Stimulated activated CD4-positive, alpha-beta T cell treated with anti-CD3 and anti-CD28 coated beads, Interleukin-15, amount 100 ng/mL, for 24 hours (primary cell): ENCODE results near the gene RCBTB1.

Source experiments
- DNase-seq: peaks from one replicate; pipeline ENCODE4 v3.0.0-alpha.2; 2020

RCBTB1 gene

DNA sequence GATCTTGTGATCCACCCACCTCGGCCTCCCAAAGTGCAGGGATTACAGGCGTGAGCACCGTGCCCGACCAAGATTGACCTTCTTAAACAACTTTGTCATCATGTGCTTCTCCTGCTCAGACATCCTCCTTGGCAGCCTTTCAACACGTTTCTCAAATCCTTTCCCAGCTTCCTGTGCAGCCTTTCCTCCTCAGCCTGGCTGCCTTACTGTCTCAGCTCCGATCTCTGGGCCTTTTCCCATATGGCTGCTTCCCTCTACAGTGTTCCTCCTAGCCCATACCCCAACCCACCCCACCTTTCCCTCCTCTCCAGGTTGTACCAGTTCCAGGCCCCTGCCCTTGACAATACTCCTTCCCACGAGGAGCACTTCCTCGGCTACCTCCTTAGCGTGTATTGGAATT, 82.4 kb downstream of the RCBTB1 start:
- DNase-seq: no peak

DNA sequence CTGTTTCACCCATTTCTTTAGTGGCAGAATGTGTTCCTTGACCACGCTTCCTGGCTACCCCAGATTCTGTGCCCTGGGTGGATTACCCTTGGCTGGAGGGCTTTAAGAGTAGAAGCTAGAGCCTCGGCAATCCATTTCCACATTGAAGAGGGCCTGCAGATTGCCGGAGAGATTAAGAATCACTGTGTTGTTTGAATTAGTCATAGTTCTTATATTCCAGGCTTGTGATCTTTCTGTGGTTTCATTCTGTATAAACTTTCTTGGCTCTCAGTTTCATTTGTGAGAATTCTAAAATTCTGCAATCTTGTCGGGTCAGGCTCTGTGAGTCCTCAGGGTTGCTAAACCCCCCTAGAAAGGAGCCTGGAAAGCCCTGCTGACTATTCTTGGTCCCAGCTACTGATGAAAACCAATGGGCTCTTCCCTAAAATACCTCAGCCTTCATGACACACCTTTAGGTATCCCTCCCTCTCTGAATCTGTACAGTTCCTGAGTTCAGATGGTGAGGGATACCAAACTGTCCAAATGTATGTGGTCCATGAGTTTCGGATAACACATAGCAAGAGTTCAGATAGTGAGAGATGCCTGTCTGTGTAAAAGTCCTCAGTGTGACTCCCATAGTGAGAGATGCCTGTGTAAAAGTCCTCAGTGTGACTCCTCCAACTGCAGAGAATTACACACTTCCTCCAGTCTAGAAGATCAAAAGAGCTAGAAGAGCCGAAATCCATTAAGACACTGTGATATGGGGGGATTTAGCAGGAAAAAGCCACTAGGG, 85.3 kb downstream of the RCBTB1 start:
- DNase-seq: peak; percentile 27

GRCh38 chr13:49498206-49498605, 87.2 kb downstream of the RCBTB1 start:
- no peak for DNase-seq

GRCh38 chr13:49497272-49497671, 88.1 kb downstream of the RCBTB1 start:
- DNase-seq: peak; percentile 10

DNA sequence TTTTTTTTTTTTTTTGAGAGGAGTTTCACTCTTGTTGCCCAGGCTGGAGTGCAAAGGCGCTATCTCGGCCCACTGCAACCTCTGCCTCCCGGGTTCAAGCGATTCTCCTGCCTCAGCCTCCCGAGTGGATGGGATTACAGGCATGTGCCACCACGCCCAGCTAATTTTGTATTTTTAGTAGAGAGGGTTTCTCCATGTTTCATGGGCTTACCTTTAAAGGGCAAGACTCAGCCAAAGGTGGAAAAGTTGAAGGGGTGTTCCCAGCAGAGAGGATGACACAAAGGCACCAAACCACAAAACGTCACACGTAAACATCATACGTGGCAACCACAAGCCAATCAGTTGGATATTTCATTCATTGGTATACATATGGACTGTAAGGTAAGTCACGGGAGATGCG, 88.5 kb downstream of the RCBTB1 start:
- peak; percentile 66 for DNase-seq

GRCh38 chr13:49495783-49496762, 89.3 kb downstream of the RCBTB1 start, which contains the start of gene PHF11:
PHF11 (plus strand) TSS chr13:49495953; CDS start chr13:49496002, 49 bp downstream.
- peak; percentile 92 for DNase-seq

DNA sequence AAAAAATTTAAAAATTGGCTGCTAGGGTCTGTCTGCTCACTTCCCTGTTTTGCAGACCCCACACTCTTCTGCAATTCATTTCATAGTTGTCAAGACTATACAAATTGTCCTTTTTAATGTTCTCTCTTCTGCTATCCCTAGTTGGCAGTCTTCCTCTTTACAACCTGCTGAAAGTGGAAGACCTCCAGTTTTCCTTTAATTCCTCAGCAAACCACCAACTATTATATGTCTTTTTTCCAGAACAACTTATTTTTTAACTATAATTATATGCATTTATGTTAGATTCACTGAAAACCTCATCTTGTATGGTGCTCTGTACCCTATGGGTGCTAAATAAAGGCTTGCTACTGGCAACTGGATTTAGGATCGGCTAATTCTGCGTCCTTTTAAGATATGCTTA, 90.7 kb downstream of the RCBTB1 start:
- DNase-seq: no peak

DNA sequence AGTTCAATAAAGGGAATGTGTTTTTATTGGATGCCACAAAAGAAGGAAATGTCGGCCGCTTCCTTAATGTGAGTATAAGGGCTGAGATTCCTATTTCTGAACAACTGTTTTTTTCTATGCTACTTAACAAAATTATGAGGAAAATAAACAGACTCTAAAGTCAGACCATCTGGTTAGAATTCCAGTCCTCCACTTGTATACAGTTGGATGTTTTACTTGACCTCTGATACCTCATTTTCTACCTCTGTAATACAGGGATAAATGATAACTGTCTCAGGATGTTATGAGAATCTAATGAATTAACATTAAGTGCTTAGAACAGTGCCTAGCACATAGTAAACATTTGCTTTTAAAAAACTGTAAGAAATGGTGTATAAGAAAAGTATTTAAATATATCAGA, 96.8 kb downstream of the RCBTB1 start:
- DNase-seq: no peak
